AG09319 (cell line): Measurements from ENCODE around the gene USP34.

ENCODE experiments used
- DNase-seq: peaks from one replicate; pipeline ENCODE4 v3.0.0-alpha.2; 2010; ENCODE audit warnings: low read depth; ENCODE audit errors: extremely low read depth
- CTCF ChIP-seq: IDR thresholded peaks from 2 replicates; pipeline ENCODE4 v1.5.1; 2011; ENCODE audit warnings: low read depth, mild to moderate bottlenecking, inconsistent platforms, low read length, moderate library complexity

Gene USP34

GRCh38 chr2:61433606-61434005 is 37.3 kb downstream of the USP34 start:
- TF ChIP-seq CTCF, result no peak
- no peak for DNase-seq

GRCh38 chr2:61432990-61433389 is 37.9 kb downstream of the USP34 start:
- no peak for DNase-seq
- no peak for TF ChIP-seq CTCF

- TF ChIP-seq CTCF, result no peak
- no peak for DNase-seq
Measured at GRCh38 chr2:61431345-61431744, 39.5 kb downstream of the USP34 start.

GRCh38 chr2:61426267-61426897 is 44.5 kb downstream of the USP34 start:
- TF ChIP-seq CTCF, result peak; percentile 28
- no peak for DNase-seq

- no peak for DNase-seq
- TF ChIP-seq CTCF, result no peak
Measured at GRCh38 chr2:61425605-61426155, 45.2 kb downstream of the USP34 start.

- TF ChIP-seq CTCF, result no peak
- no peak for DNase-seq
Measured at GRCh38 chr2:61423714-61424113, 47.2 kb downstream of the USP34 start.

- TF ChIP-seq CTCF, result no peak
- DNase-seq, result no peak
Measured at GRCh38 chr2:61421611-61422010, 49.3 kb downstream of the USP34 start.
